BJ (cell line): ENCODE measurements around the gene ZNF43. TPM values are rescaled to one million over a fixed set of nuclear protein-coding genes. Genes with fewer than 3 reads are reported as not detected.

ENCODE experiments used
- CTCF ChIA-PET: fragments of 350-600 bp; formaldehyde crosslinking; extraction: SDS; loops from one replicate; lab custom pipeline; 2021; ENCODE audit warnings: antibody characterized with exemption, inconsistent platforms; lab: Yijun Ruan, JAX
- POLR2A ChIA-PET: fragments of 300-600 bp; sonication (Branson Sonifier 250); formaldehyde crosslinking; extraction: SDS; loops from one replicate; lab custom pipeline; 2021; ENCODE audit warnings: antibody characterized with exemption; lab: Charles Lee
- DNase-seq: peaks from one replicate; pipeline ENCODE4 v3.0.0-alpha.2; 2011; ENCODE audit warnings: low read depth
- H3K27me3 ChIP-seq: 2 replicates; pipeline ENCODE4 v1.6.0; 2011; ENCODE audit warnings: low read length; ENCODE audit not compliant: control insufficient read depth, insufficient read depth
- H3K36me3 ChIP-seq: 2 replicates; pipeline ENCODE4 v1.5.1; 2011; ENCODE audit warnings: low read length; ENCODE audit not compliant: control insufficient read depth, insufficient read depth
- H3K4me3 ChIP-seq: 2 replicates; pipeline ENCODE4 v1.5.1; 2011; ENCODE audit warnings: low read depth, mild to moderate bottlenecking, control low read depth, low read length
- polyA plus RNA-seq: library from polyadenylated mRNA; depleted of rRNA; stranded (reverse); fragments of >200 nt; gene quantifications from 2 replicates; pipeline ENCODE4 v1.2.3, GENCODE V29; 2011
- TF ChIP-seq, protein P1 (sequence below): IDR thresholded peaks from 2 replicates; pipeline ENCODE4 v1.5.1; 2011; ENCODE audit warnings: low read depth, mild to moderate bottlenecking, control low read depth, inconsistent platforms, low read length, moderate library complexity; ENCODE audit not compliant: insufficient read depth

The ZNF43 gene
- polyA plus RNA-seq, 1 experiment, result 1.8 TPM

DNA sequence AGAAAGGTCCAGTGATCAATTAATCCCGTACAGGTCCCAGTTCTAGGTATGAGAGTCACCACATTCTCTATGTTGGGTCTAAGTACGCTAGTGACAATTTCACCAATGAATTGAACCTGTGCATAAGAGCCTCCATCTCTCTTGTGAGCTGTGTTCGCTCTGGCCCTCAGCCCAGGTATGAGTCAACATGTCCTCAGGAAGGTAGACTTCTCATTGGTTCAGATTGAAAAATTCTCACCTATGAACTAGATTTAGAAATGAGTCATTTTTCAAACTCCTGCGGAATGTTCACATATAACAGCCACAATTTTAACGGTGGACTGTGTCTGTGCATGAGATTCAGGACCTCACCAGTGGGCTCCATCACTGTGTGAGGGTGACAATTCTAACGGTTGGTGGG, 12.7 kb upstream of the ZNF43 start:
- no peak for DNase-seq
- ChIA-PET POLR2A (no interaction called here), CTCF (no interaction called here)
- TF ChIP-seq, protein P1, sequence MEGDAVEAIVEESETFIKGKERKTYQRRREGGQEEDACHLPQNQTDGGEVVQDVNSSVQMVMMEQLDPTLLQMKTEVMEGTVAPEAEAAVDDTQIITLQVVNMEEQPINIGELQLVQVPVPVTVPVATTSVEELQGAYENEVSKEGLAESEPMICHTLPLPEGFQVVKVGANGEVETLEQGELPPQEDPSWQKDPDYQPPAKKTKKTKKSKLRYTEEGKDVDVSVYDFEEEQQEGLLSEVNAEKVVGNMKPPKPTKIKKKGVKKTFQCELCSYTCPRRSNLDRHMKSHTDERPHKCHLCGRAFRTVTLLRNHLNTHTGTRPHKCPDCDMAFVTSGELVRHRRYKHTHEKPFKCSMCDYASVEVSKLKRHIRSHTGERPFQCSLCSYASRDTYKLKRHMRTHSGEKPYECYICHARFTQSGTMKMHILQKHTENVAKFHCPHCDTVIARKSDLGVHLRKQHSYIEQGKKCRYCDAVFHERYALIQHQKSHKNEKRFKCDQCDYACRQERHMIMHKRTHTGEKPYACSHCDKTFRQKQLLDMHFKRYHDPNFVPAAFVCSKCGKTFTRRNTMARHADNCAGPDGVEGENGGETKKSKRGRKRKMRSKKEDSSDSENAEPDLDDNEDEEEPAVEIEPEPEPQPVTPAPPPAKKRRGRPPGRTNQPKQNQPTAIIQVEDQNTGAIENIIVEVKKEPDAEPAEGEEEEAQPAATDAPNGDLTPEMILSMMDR, result no peak
- Histone ChIP-seq H3K27me3 (no peaks in the 10 kb centered on the region), H3K36me3 (peaks cover 1% of the 10 kb centered on the region), H3K4me3 (no peak overlapping the region)

DNA sequence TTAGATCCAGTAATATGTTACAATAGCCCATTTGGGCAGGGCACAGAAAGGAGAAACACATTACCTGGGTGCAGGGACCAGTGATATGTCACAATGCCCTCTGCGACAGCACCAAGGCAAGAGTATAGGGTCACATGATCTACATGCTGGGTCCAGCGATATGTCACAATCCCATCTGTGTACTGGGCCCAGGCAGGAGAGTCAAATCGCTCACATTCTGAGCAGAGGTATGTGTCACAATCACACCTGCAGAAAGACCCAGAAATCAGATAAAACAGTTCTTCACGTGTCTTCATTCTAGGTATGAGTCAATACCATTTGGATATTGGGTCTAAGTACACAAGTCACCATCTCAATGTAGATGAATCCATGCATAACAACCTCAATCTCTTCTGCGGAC, 7.1 kb upstream of the ZNF43 start:
- POLR2A ChIA-PET, result no interaction called here
- no peak for DNase-seq
- Histone ChIP-seq H3K36me3 (peaks cover 4% of the 10 kb centered on the region), H3K4me3 (no peak overlapping the region), H3K27me3 (no peaks in the 10 kb centered on the region)
- TF ChIP-seq, protein P1, result no peak
- CTCF ChIA-PET, result no interaction called here

GRCh38 chr19:21841488-21842097, 5.6 kb upstream of the ZNF43 start:
- CTCF ChIA-PET, result no interaction called here

GRCh38 chr19:21841081-21841480, 5.1 kb upstream of the ZNF43 start:
- ChIA-PET CTCF (no interaction called here), POLR2A (no interaction called here)
- Histone ChIP-seq H3K36me3 (peaks cover 4% of the 10 kb centered on the region), H3K27me3 (no peaks in the 10 kb centered on the region), H3K4me3 (no peak overlapping the region)
- no peak for DNase-seq
- TF ChIP-seq, protein P1, result no peak

More at GRCh38 chr19:21841488-21842097, 5.6 kb upstream of the ZNF43 start:
- H3K27me3 ChIP-seq, result no peaks in the 10 kb centered on the region
- DNase-seq, result no peak
- peaks cover 4% of the 10 kb centered on the region for H3K36me3 ChIP-seq
- TF ChIP-seq, protein P1, result no peak
- POLR2A ChIA-PET, result no interaction called here
- no peak overlapping the region for H3K4me3 ChIP-seq

- no peak for DNase-seq
- CTCF ChIA-PET, result no interaction called here
- TF ChIP-seq, protein P1, result no peak
- H3K36me3 ChIP-seq, result peaks cover 4% of the 10 kb centered on the region
- no peaks in the 10 kb centered on the region for H3K27me3 ChIP-seq
- no peak overlapping the region for H3K4me3 ChIP-seq
- POLR2A ChIA-PET, result no interaction called here
These were observed 4.0 kb upstream of the ZNF43 start for GRCh38 chr19:21839976-21840375.
